Activated CD8-positive, alpha-beta memory T cell treated with anti-CD3 and anti-CD28 coated beads, Interleukin-2, amount 50 U/mL, for 24 hours (primary cell): ENCODE results near the gene PDE6B.
A peak's percentile ranks its signal among the peaks of the same experiment; 100 is the strongest.
"Not testable (repeated sequence)": the region's sequence is repeated elsewhere in the genome, so short reads cannot be mapped to it uniquely, and the experiment has no call there.

ENCODE experiments used
- DNase-seq: peaks from one replicate; pipeline ENCODE4 v3.0.0-alpha.2; 2020; ENCODE audit errors: extremely low read depth

Gene PDE6B

GRCh38 chr4:669806-670559 is 44.6 kb downstream of the PDE6B start:
- not testable (repeated sequence) for DNase-seq

DNA sequence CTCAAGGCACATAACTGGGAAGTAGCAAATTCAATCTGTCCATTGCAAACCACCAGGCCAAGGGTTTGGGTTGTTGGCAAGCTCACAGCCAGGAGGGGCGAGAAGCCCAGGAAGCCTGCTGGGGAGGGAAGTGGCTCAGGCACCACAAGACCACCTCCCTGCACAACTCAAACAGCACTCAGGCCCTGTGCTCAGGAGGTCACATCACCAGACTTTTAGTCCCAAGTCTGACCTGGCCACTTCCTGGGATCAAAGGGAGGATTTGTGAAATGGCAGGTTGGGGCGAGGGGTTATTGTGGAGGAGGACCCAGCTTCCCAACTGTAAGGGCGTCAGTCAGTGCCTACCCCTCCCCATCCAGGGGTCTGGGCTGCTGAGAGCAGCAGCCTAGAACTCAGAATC is 46.4 kb downstream of the PDE6B start:
- no peak for DNase-seq

DNA sequence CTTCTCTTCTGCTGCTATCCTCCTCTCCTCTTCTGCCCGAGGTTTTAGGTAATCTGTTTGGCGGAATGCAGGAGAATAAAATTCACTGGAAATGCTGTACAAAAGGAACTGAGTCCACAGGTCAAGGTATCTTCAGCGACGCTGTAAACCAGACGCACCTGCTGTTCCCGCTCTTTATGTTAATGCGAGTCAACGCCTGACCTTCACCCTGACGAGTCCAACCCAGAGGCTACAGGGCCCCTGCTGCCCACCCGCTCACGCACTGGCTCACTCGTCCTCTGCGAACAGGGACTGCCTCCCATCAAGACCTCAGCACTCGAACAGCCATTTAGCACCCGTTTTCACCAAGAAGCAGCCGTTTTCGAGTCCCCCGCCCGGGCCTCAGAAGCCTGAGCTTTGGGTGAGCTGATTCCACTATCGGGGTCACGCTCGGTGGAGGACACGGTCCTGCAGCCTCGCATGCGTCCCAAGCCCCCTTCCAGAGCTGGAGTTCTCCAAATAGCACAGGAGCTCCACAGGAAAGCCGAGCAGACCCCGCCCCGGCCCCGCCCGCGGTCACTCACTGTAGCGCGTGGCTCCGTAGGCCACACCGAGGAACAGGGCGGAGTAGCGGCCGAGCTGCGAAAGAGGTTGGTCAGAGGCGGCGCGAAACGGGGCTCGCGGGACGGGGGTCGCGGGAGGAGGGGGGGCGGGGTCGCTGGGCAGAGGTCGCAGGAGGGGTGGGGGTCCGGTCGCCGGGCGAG is 48.1 kb downstream of the PDE6B start:
- DNase-seq: no peak

DNA sequence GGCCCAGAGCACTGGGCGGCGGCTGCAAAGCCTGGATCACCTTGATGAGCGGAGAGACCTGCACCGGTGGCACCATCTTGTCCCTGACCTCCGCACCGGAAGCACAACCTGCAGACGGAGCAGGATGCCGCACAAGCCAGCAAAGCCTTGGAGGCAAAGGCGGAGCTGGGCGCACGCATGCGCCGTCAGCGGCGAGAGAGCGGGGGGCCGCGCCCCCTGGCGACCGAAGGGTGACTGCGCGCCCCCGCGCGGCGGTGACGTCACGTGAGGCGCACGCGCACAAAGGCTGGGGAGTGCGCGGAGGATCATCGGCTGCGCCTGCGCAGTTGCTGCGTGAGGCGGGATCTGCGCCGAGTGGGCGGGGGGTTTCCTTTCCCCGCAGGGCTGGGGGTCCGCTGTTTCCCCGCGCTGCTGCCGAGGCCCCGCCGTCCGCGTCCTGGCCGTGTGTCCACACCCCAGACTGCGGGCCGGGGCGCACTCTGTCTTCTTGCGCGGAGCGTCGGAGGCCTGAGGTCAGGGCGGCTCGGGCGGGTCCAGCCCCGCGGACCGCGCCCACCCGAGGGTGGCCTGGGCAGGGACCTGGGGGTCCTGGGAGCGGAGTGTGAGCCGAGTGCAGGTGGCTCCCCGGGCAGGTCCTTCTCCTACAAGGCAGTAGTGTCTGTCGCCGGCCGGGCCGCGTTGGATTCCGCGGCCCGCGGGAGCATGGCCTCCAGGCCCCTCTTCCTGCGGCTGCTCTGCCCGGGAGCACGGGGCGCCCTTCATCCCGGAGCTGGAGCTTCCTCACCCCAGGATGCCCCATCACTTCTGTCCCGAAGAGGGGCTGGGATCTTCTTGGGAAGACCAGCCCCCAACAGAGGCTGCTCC is 49.0 kb downstream of the PDE6B start, which contains the start of the genes ATP5ME and MYL5:
TSS of gene ATP5ME (minus strand) at position 105 of the 864 bp plus-strand sequence. CDS start at position 76, 29 bp downstream.
TSS of gene MYL5 (plus strand) at position 371 of the 864 bp plus-strand sequence. CDS start 3,485 bp downstream, outside the sequence.
- DNase-seq: peak; percentile 87

GRCh38 chr4:675036-675882 is 49.9 kb downstream of the PDE6B start:
- no peak for DNase-seq

DNA sequence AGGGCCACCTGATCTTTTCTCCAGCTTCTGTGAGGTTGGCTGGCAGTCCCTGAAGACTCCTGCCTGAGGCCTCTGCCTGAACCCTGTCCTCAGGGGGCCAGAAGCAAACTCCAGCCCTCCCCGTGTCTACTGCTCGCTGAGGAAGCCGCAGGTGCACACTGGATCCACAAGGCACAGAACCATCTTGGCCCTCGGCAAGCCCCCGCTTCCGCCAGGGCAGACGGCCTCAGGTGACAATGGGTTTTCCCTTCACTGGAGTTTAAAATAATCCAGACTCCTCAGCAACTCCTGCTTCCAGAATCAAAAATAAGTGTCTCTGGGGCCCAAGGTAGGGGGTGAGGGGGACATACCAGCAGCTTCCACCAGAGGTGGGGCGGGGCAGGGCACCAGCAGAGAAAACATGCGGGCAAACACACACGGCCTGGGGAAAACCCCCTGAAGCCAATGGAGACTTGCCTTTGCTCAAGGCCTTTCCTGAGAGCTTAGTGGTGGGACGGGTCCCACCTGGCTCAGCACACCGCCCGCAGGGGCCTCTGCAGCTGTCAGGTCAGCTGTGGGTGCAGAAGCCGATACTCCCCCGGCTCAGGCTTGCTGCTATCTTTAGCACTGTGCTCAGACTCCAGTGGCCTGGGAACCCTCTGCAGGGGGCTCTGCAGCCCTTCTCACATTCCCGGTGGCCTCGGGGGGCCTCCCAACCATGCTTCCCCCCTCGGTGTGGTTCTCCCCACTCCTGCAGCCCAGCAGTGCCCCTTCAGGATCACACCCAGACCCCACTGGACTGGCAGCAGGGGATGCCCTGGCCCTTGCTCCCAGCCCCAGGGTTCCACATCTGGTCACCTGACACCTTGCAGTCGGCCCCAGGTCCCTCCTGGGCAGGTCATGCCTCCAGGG is 50.9 kb downstream of the PDE6B start:
- no peak for DNase-seq

DNA sequence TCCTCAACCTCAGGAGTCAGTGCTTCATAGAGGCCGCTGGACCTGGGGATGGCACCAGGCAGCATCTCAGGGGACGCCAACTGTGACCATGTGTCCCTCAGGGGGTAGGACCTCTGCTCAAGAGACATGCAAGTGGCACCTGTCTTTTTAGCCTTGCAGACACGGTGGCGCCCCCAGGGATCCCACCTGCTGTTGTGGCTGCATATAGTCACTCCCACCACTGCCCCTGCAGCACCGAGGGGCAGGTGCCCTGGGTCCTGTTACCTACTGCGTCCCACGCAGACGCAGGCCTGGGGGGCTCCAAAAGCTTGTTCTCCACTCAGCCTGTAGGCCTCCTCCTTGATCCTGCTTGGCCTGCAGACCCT is 51.5 kb downstream of the PDE6B start:
- DNase-seq: no peak

- DNase-seq: no peak
Observed at GRCh38 chr4:677431-678293, 52.3 kb downstream of the PDE6B start.

GRCh38 chr4:678331-679103 is 53.1 kb downstream of the PDE6B start:
- no peak for DNase-seq

GRCh38 chr4:679104-679481 is 53.7 kb downstream of the PDE6B start:
- DNase-seq: no peak

DNA sequence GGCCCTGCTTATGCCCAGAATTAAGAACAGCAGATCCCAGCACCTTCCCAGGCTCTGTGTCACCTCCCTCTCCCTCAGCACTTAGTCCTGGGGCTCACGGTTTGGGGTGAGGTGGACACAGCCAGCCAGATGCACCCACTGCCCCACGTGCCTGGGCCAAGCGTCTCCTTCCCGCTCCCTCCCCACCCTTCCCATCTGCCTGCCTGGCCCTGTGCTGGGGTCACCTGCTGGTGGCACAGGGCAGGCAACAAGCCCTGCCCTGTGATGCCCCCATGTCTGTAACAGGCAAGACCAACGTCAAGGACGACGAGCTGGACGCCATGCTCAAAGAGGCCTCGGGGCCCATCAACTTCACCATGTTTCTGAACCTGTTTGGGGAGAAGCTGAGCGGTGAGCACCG is 54.3 kb downstream of the PDE6B start:
- DNase-seq: no peak

DNA sequence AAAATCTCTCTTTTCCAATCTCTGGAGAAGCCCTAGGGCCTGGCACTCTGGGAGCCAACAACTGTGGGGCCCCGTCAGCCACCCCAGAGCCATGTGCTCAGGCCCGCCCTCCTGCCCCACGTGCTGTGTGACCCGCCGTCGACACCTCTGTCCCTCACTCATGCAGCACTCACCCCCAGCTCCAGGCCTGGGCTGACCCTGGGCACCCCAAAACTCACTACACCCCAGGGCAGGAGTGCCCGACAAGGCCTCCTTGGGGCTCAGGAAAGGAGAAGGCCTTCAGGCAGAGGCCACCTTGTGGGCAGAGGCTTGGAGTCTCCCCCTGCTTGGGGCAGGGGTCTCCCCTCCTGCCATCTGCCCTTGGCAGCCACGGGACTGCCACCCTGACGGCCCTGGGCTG is 54.7 kb downstream of the PDE6B start:
- no peak for DNase-seq

DNA sequence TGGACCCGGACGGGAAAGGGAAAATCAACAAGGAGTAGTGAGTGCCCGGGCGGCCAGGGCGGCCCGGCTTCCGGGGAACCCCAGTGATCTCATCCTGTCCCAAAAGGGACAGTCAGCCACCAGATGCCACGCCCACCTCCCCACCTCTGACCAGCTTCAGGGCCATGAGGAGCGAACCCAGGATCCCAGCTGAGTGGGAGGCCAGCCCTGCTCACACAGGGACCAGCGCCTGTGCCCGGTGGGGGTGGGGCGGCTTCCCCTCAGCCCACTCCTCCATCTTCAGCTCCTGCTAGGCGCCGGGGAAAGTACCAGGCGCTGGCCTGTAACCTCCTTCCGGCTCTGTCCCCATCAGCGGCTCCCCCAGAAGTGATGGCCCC is 55.2 kb downstream of the PDE6B start:
- no peak for DNase-seq

- DNase-seq: no peak
Observed at GRCh38 chr4:680928-681645, 55.7 kb downstream of the PDE6B start.

GRCh38 chr4:681736-682451 is 56.5 kb downstream of the PDE6B start:
- DNase-seq: no peak

DNA sequence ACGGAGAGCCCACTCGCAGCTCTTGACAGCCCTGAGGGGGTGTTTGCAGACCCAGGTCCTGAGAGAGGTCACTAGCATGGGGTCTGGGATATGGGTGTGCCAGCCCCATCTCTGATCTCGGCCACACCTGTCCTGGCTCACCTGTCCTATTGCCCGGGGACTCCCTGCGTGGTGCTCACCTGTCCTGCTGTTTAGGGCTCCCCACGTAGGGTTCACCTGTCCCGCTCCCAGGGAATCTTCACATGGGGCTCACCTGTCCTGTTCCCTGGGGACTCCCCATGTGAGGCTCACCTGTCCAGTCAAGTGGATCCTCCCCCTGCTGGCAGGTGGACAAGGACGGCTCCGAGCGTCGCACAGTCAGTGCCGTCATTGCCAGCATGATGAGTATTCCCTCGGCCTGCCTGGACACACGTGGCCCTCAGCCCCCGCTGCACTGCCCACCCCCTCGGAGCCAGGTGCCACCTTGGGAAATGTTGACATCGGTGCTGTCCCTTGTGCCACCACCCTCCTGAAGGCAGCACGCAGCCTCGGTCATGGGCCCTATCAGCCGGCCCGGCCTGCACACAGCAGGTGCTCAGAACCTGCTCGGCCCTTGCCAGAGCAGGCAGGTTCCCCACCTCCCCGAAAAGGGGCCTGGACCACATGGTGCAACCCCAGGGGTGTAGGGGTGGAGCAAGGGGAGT is 57.3 kb downstream of the PDE6B start:
- DNase-seq: no peak
